ENCODE results near the gene TEX264. TPM values are rescaled to one million over a fixed set of nuclear protein-coding genes. Genes with fewer than 3 reads are reported as not detected.

Gene TEX264
- total and polyA plus RNA-seq, 2 of the 13 experiments (the other 11 are each of a cell fraction or from before 2014, with no cell fraction given): 35.2 to 52.1 TPM

DNA sequence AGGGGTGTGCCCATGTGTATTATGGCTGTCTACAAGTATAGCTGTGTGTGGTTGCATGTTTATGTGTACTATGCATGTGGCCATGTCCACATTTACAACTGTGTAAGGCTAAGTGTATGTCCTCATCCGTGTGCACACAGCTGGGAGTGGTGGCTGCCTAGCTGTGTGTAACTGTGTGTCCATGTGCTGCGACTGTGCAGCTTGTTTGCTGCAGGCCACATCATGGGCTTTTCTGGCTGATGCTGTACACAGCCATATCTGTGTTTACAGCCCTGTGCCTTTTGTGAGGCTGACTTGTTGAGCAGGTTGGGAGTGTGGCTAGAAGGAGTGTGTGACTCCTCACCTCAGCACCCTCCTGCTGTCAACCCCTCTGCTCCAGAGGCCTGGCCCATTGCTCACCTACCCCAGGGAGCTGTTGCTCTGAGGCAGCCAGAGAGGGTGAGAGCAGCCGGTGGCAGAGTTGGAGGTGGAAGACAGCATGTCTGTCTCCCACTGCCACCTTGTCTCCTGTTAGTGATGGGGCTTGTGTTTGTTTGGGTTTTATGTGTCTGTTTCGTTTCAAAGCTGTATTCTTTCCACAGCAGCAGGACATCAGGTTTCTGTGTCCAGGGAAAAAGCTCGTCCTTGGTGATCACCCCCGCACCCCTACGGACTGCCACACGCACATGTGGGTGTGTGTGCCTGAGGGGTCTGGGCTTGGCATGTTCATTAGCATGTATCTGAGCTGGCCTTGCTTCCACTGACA, 34.4 kb downstream of the TEX264 start:
- Histone ChIP-seq H4K20me1 (ENCODE audit: insufficient read depth, low read length) (peaks cover 11% of the 10 kb centered on the region; the same call in 1 of the 2 replicates), H3K27me3 (ENCODE audit: control insufficient read depth in 1 of 2, insufficient read depth in 2 of 2, low read length in 2 of 2) (peaks cover 0 to 13% of the 10 kb centered on the region in 2 experiments; a peak in 3 of 5 replicates), H3K4me3 (replicated peaks in 1 of 3; ENCODE audit: insufficient read depth in 1 of 3, low read depth in 2 of 3, low read length in 3 of 3) (no peak overlapping the region), H3K79me2 (ENCODE audit: insufficient read depth, low read length) (no peaks in the 10 kb centered on the region), H3K9ac (ENCODE audit: insufficient read depth, low read depth, low read length) (no peak overlapping the region), H3K9me3 (ENCODE audit: low read length) (no peaks in the 10 kb centered on the region), H3K4me1 (ENCODE audit: insufficient read depth, low read length) (peaks cover 7% of the 10 kb centered on the region; the same call in 1 of the 2 replicates), H3K27ac (ENCODE audit: extremely low read length, insufficient read depth, low read length) (no peak overlapping the region), H2AFZ (ENCODE audit: low read length) (no peak overlapping the region), H3K36me3 (replicated peaks in 1 of 2; ENCODE audit: control insufficient read depth in 1 of 2, insufficient read depth in 2 of 2, low read length in 2 of 2) (peaks cover 6 to 7% of the 10 kb centered on the region in 2 experiments; a peak in 3 of 5 replicates), H3K4me2 (ENCODE audit: low read depth, low read length) (no peak overlapping the region)
- TF ChIP-seq ZSCAN25 (CRISPR knock-in tag; IDR thresholded peaks at IDR 0.05) (no peak), ZNF546 (CRISPR knock-in tag; conservative IDR thresholded peaks at IDR 0.05) (no peak)
- TF ChIP-seq, protein P1, sequence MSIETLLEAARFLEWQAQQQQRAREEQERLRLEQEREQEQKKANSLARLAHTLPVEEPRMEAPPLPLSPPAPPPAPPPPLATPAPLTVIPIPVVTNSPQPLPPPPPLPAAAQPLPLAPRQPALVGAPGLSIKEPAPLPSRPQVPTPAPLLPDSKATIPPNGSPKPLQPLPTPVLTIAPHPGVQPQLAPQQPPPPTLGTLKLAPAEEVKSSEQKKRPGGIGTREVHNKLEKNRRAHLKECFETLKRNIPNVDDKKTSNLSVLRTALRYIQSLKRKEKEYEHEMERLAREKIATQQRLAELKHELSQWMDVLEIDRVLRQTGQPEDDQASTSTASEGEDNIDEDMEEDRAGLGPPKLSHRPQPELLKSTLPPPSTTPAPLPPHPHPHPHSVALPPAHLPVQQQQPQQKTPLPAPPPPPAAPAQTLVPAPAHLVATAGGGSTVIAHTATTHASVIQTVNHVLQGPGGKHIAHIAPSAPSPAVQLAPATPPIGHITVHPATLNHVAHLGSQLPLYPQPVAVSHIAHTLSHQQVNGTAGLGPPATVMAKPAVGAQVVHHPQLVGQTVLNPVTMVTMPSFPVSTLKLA (IDR thresholded peaks at IDR 0.05): peak; percentile 54; the same call in 1 of the 2 replicates
- TF ChIP-seq, protein P2, sequence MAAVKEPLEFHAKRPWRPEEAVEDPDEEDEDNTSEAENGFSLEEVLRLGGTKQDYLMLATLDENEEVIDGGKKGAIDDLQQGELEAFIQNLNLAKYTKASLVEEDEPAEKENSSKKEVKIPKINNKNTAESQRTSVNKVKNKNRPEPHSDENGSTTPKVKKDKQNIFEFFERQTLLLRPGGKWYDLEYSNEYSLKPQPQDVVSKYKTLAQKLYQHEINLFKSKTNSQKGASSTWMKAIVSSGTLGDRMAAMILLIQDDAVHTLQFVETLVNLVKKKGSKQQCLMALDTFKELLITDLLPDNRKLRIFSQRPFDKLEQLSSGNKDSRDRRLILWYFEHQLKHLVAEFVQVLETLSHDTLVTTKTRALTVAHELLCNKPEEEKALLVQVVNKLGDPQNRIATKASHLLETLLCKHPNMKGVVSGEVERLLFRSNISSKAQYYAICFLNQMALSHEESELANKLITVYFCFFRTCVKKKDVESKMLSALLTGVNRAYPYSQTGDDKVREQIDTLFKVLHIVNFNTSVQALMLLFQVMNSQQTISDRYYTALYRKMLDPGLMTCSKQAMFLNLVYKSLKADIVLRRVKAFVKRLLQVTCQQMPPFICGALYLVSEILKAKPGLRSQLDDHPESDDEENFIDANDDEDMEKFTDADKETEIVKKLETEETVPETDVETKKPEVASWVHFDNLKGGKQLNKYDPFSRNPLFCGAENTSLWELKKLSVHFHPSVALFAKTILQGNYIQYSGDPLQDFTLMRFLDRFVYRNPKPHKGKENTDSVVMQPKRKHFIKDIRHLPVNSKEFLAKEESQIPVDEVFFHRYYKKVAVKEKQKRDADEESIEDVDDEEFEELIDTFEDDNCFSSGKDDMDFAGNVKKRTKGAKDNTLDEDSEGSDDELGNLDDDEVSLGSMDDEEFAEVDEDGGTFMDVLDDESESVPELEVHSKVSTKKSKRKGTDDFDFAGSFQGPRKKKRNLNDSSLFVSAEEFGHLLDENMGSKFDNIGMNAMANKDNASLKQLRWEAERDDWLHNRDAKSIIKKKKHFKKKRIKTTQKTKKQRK (IDR thresholded peaks at IDR 0.05; ENCODE audit: low read length): no peak
- no TSS peak for BruUV-seq (replicated peaks)
- WGBS (ENCODE audit: low lambda C conversion rate): 88% methylated on average over 3 of the region's 8 CpGs
- ATAC-seq: no peak
- FAIRE-seq: no peak
- in situ Hi-C loops (cut with HindIII; ENCODE audit: extremely low pct_ligation_motif_present, low pct_unique_long_range_greater_than_20kb): no loop called here
- no peak for DNase-seq (ENCODE audit: low spot score)
- POLR2A ChIA-PET: interaction anchor here (0.5 kb wide), 1 partner anchor 1340 kb away, joined by 3 read pairs; no protein-coding TSS in a partner anchor
- intact Hi-C loops (cut with micrococcal nuclease; ENCODE audit: unreplicated experiment): no loop called here
- CTCF ChIA-PET (ENCODE audit: low intra/inter-chr PET ratio, low total read pairs): no interaction called here
